Measurements from ENCODE around the gene KRTAP10-12. TPM values are rescaled to one million over a fixed set of nuclear protein-coding genes. Genes with fewer than 3 reads are reported as not detected.

The KRTAP10-12 gene
- polyA plus RNA-seq, 1 donor from 2014 or later, result not detected

DNA sequence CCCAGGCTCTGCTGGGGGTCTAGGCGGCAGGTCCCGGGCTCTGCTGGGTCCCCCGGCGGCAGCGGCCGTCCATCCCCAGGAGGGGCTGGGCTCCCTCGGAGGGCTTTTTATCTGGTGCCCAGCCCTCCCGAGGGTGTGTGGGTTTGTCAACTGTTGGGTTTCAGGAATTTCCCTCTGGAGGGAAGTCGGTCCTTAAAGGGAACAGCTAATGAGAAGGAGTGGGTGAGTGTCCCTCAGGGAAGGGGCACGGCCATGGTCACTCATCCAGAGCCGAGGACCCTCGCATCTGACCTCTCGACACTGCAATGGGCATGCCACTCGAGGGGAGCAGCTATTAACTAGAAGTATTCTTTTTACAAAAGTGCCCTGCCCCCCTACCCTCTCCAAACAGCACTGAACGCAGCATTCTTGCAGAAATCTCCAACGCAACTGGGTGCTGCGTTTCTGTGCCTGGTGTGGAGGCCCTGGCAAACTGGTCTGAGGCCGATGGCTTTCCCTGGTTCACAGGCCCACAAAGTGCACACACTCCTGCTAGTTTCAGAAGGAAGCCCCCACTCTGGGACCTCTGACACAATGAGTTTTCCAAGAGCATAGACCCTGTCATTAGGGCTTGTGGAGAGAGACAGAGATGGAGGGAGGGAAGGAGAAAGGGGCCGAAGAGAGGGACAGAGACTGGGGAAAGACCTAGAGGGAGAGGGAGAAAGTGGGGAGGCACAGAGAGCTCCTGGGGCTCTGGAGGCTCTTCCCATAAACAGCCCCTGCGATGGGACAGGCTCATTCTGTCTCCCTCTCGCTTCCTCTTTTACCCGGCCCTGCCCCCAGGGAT is 15.4 kb downstream of the KRTAP10-12 start:
- Histone ChIP-seq H3K27ac (ENCODE audit: low read length) (no peak overlapping the region), H3K9ac (ENCODE audit: low read length) (no peak overlapping the region), H4K20me1 (ENCODE audit: insufficient read depth) (no peaks in the 10 kb centered on the region), H3K9me3 (ENCODE audit: low read length) (no peaks in the 10 kb centered on the region), H3K79me2 (replicated peaks; ENCODE audit: insufficient read depth, low read length) (no peaks in the 10 kb centered on the region), H3K4me3 (ENCODE audit: low read length) (no peak overlapping the region), H3K27me3 (ENCODE audit: insufficient read depth, low read depth, low read length) (peaks cover 67% of the 10 kb centered on the region), H3F3A (ENCODE audit: insufficient read depth, low read length, poor library complexity, severe bottlenecking) (no peaks in the 10 kb centered on the region), H2AFZ (ENCODE audit: low read depth, low read length) (no peak overlapping the region), H3K4me2 (ENCODE audit: low read length) (no peak overlapping the region), H3K36me3 (ENCODE audit: insufficient read depth, low read length) (no peaks in the 10 kb centered on the region), H3K9me2 (ENCODE audit: insufficient read depth, low read length) (no peaks in the 10 kb centered on the region)
- TF ChIP-seq, protein P1, sequence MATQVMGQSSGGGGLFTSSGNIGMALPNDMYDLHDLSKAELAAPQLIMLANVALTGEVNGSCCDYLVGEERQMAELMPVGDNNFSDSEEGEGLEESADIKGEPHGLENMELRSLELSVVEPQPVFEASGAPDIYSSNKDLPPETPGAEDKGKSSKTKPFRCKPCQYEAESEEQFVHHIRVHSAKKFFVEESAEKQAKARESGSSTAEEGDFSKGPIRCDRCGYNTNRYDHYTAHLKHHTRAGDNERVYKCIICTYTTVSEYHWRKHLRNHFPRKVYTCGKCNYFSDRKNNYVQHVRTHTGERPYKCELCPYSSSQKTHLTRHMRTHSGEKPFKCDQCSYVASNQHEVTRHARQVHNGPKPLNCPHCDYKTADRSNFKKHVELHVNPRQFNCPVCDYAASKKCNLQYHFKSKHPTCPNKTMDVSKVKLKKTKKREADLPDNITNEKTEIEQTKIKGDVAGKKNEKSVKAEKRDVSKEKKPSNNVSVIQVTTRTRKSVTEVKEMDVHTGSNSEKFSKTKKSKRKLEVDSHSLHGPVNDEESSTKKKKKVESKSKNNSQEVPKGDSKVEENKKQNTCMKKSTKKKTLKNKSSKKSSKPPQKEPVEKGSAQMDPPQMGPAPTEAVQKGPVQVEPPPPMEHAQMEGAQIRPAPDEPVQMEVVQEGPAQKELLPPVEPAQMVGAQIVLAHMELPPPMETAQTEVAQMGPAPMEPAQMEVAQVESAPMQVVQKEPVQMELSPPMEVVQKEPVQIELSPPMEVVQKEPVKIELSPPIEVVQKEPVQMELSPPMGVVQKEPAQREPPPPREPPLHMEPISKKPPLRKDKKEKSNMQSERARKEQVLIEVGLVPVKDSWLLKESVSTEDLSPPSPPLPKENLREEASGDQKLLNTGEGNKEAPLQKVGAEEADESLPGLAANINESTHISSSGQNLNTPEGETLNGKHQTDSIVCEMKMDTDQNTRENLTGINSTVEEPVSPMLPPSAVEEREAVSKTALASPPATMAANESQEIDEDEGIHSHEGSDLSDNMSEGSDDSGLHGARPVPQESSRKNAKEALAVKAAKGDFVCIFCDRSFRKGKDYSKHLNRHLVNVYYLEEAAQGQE (IDR thresholded peaks at IDR 0.05; ENCODE audit: borderline replicate concordance), result no peak
- TF ChIP-seq, protein P2, sequence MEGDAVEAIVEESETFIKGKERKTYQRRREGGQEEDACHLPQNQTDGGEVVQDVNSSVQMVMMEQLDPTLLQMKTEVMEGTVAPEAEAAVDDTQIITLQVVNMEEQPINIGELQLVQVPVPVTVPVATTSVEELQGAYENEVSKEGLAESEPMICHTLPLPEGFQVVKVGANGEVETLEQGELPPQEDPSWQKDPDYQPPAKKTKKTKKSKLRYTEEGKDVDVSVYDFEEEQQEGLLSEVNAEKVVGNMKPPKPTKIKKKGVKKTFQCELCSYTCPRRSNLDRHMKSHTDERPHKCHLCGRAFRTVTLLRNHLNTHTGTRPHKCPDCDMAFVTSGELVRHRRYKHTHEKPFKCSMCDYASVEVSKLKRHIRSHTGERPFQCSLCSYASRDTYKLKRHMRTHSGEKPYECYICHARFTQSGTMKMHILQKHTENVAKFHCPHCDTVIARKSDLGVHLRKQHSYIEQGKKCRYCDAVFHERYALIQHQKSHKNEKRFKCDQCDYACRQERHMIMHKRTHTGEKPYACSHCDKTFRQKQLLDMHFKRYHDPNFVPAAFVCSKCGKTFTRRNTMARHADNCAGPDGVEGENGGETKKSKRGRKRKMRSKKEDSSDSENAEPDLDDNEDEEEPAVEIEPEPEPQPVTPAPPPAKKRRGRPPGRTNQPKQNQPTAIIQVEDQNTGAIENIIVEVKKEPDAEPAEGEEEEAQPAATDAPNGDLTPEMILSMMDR (IDR thresholded peaks at IDR 0.05; ENCODE audit: poor library complexity, severe bottlenecking), result no peak
- TF ChIP-seq SMC3 (conservative IDR thresholded peaks at IDR 0.05; ENCODE audit: poor library complexity), result no peak
- no peak for TF ChIP-seq EP300 (conservative IDR thresholded peaks at IDR 0.05; ENCODE audit: poor library complexity, severe bottlenecking)
- TF ChIP-seq TAF1 (IDR thresholded peaks at IDR 0.05; ENCODE audit: low read depth), result no peak
- no peak for TF ChIP-seq RAD21 (conservative IDR thresholded peaks at IDR 0.05)
- no peak for TF ChIP-seq MXI1 (conservative IDR thresholded peaks at IDR 0.05; ENCODE audit: poor library complexity, severe bottlenecking)

DNA sequence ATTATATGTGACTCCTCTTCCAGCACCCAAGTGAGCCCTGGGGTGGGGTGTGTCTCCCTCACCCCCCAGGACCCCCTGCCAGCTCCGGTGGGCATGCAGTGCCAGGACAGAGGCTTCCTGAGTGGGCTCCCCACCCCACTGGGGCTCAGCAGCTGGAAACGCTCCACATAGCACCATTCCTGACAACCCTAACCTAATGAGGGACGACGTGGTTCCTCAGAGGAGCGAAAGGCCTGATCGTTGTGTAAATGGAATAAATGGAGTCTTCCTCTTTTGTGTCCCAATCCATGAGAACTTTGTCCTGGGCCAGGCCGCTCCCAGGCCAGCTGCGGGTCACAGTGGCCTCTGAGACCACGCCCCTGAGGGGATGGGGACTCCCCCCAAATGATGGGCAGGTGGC is 16.2 kb downstream of the KRTAP10-12 start:
- Histone ChIP-seq H3K27ac (ENCODE audit: low read length) (no peak overlapping the region), H3K9me2 (ENCODE audit: insufficient read depth, low read length) (no peaks in the 10 kb centered on the region), H3K9ac (ENCODE audit: low read length) (no peak overlapping the region), H3F3A (ENCODE audit: insufficient read depth, low read length, poor library complexity, severe bottlenecking) (no peaks in the 10 kb centered on the region), H2AFZ (ENCODE audit: low read depth, low read length) (no peak overlapping the region), H3K9me3 (ENCODE audit: low read length) (no peaks in the 10 kb centered on the region), H3K36me3 (ENCODE audit: insufficient read depth, low read length) (no peaks in the 10 kb centered on the region), H3K4me3 (ENCODE audit: low read length) (no peak overlapping the region), H3K27me3 (ENCODE audit: insufficient read depth, low read depth, low read length) (peaks cover 60% of the 10 kb centered on the region), H4K20me1 (ENCODE audit: insufficient read depth) (no peaks in the 10 kb centered on the region), H3K4me2 (ENCODE audit: low read length) (no peak overlapping the region), H3K79me2 (replicated peaks; ENCODE audit: insufficient read depth, low read length) (no peaks in the 10 kb centered on the region)
- TF ChIP-seq, protein P1 (IDR thresholded peaks at IDR 0.05; ENCODE audit: borderline replicate concordance), result no peak
- TF ChIP-seq POLR2AphosphoS5 (IDR thresholded peaks at IDR 0.05) (no peak), MXI1 (conservative IDR thresholded peaks at IDR 0.05; ENCODE audit: poor library complexity, severe bottlenecking) (no peak), TAF1 (IDR thresholded peaks at IDR 0.05; ENCODE audit: low read depth) (no peak), EZH2 (IDR thresholded peaks at IDR 0.05; ENCODE audit: borderline replicate concordance, insufficient read depth, low read length, poor library complexity, severe bottlenecking) (no peak), RAD21 (conservative IDR thresholded peaks at IDR 0.05) (no peak), SMC3 (conservative IDR thresholded peaks at IDR 0.05; ENCODE audit: poor library complexity) (no peak), EP300 (conservative IDR thresholded peaks at IDR 0.05; ENCODE audit: poor library complexity, severe bottlenecking) (no peak)
- TF ChIP-seq, protein P2 (IDR thresholded peaks at IDR 0.05; ENCODE audit: poor library complexity, severe bottlenecking), result no peak

Measured in neural cell (in vitro differentiated cells).